Stimulated activated CD4-positive, alpha-beta T cell treated with anti-CD3 and anti-CD28 coated beads, Interleukin-15, amount 100 ng/mL, for 1 hour (primary cell): ENCODE measurements around the gene SIRT6.
"Not testable (repeated sequence)": the region's sequence is repeated elsewhere in the genome, so short reads cannot be mapped to it uniquely, and the experiment has no call there.

Experiments
- DNase-seq, 2 donors: peaks; one replicate each; pipeline ENCODE4 v3.0.0-alpha.2; 2020; ENCODE audit warnings: low read depth in 1 of 2, low spot score in 1 of 2

SIRT6 gene

GRCh38 chr19:4175669-4175931 is 6.8 kb downstream of the SIRT6 start:
- no peak for DNase-seq

- no peak for DNase-seq
These were observed 7.3 kb downstream of the SIRT6 start for GRCh38 chr19:4174895-4175668.

GRCh38 chr19:4174213-4174894 is 8.0 kb downstream of the SIRT6 start:
- DNase-seq = no peak

DNA sequence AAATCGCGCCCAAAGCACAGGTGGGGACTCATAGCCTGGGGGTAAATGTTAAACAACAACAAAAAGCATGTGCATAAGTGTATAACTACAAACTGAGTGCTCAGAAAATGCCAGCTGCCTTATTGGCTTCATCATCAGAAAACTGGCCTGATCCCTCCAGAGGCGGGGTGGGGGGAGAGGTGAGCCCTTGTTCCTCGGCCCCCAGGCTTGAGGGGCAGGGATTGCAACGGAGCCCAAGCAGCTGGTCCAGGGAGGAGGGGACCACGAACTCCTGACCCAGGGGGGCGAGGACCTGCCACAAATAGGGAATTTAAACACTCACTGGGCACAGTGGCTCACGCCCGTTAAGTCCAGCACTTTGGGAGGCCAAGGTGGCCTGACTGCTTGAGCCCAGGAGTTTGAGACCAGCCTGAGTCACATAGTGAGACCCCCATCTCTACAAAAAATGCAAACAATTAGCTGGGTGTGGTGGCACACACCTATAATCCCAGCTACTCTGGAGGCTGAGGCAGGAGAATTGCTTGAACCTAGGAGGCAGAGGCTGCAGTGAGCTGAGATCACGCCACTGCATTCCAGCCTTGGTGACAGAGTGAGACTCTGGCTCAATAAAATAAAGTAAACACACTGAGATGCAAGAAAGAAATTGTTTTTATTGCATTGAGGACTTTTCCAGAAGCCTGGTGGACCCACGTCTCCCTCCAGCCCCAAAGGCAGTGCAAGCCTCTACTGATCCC is 8.7 kb downstream of the SIRT6 start:
- DNase-seq = no peak

GRCh38 chr19:4172861-4173473 is 9.4 kb downstream of the SIRT6 start:
- DNase-seq = peak; percentile 33 to 63

- DNase-seq = no peak
These were observed 10.7 kb downstream of the SIRT6 start for GRCh38 chr19:4171676-4172075.

DNA sequence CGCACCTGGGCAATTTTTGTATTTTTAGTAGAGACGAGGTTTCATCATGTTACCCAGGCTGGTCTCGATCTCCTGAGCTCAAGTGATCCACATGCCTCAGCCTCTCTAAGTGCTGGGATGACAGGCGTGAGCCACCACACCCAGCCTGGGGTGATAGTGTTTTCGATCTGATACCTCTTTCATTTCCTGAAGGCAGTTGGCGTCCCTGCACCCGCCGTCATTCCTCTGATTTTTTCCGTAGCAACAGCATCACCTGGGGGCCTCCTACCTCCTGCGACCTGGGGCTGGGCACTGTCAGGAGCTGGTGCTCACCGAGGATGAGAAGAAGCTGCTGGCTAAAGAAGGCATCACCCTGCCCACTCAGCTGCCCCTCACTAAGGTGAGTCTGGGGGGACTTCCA is 18.1 kb downstream of the SIRT6 start:
- DNase-seq = no peak

DNA sequence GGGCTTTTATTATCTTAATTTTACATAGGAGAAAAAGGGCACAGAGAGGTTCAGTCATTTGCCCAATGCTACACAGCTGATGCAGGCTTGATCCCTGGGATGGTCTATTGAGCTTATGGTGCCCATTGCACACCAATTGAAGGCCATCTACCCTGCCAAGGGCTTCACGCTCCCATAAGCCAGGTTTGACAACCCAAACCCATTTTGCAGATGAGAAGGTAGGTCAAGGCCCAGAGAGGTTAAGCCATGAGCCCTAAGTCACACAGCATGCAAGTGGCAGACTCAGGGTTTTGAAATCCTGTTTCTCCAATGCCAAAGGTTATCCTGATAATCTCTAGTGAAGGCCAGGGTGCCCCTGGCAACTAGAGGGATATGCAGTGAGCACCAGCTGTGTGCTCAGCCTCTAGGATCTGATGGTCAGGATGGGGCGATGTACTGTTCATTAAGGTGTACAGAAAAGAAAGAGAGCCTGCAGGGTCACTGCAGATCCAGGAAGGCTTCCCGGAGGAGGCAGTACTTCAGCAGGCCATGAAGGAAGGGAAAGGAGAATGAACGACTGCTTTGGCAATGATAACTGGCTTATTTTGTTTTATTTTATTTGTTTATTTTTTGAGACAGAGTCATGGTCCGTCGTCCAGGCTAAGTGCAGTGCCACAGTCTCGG is 20.8 kb downstream of the SIRT6 start:
- DNase-seq = no peak

DNA sequence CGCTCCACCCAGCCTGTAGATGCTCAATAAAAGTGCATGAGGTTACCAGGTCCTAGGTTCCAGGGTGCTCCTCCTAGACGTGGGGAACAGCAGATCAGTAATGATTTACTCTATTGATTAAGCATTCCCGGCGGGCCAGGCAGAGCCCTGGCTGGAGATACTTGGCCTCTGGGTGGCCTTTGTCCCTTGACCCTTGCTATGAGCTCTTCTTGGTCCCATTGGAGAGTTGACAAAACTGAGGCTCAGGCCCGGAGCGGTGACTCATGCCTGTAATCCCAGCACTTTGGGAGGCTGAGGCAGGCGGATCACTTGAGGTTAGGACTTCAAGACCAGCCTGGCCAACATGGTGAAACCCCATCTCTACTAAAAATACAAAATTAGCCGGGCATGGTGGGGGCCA is 24.4 kb downstream of the SIRT6 start:
- not testable (repeated sequence) for DNase-seq

- no peak for DNase-seq
These were observed 25.2 kb downstream of the SIRT6 start for GRCh38 chr19:4157164-4157563.

DNA sequence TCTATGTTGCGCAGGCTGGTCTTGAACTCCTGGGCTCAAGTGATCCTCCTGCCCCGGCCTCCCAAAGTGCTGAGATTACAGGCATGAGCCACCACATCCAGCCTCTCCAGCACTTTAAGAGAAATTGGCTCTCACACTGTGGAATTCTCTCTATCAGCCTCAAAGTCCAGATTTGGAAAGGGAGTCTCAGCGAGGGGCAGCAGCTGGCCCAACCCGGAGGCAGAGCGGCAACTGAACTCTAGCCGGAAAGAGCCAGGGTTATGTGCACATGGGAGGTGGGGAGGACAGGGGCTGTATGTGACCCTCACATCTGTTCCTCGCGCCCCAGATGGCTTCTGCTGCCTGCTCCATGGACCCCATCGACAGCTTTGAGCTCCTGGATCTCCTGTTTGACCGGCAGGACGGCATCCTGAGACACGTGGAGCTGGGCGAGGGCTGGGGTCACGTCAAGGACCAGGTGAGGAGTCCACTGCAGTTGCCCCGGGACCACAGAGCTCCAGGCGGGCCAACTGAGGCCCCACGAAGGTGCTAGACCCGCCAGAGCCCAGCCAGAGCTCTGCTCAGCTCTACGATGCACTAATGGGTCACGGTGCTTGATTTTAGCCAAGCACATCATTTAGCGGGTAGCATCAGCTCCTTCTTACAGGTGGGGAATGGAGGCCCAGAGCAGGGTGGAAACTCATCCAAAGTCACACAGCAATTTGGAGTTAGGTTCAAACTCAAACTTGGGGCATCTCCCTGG is 27.6 kb downstream of the SIRT6 start:
- DNase-seq = no peak

GRCh38 chr19:4152241-4152998 is 29.9 kb downstream of the SIRT6 start:
- no peak for DNase-seq

DNA sequence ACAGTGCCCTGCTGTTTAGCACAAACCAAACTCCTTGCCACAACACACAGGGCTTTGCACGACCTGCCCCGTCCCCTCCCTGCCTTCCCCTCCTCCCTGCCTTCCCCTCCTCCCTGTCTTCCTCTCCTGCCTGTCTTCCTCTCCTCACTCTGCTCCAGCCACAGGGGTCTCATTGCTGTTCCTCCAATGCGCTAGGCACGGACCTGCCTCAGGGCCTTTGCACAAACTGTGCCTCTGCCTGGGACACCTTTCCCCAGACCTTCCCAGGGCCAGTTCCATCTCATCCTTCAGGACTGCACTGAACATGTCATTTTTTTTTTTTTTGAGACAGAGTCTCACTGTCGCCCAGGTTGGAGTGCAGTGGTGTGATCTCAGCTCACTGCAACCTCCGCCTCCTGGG is 30.7 kb downstream of the SIRT6 start:
- DNase-seq = no peak

DNA sequence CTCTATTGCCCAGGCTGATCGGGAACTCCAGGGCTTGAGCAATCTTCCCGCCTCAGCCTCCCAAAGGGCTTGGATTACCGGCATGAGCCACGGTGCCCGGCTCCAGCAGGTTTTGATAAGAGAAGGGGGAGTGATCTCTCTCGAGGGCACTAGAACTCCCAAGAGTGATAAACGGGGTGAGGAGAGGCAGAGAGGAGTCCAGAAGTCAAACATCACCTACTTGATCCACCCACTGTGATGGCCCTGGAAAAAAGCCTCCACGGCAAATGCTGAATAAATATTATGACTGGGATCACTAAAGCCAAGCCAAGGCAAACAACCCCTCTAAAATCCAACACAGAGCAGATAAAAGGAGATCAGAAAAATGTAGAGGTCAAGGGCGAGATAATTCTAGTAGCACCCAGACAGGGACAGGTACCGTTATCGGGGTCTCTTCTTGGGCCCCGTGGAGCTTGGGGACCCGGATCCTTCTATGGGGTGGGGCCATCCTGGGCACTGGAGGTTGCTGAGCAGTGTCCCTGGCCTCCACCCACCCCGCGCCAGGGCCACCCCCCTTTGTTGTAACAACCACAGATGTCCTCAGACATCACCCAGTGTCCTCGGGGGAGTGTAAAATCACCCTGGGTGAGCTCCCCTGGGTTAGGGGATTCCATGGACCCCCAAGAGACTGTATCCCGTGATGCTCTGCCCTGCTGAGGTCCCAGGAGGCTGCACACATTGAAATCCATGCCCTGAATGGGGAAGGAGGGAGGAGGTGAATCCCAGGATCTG is 32.7 kb downstream of the SIRT6 start:
- no peak for DNase-seq

DNA sequence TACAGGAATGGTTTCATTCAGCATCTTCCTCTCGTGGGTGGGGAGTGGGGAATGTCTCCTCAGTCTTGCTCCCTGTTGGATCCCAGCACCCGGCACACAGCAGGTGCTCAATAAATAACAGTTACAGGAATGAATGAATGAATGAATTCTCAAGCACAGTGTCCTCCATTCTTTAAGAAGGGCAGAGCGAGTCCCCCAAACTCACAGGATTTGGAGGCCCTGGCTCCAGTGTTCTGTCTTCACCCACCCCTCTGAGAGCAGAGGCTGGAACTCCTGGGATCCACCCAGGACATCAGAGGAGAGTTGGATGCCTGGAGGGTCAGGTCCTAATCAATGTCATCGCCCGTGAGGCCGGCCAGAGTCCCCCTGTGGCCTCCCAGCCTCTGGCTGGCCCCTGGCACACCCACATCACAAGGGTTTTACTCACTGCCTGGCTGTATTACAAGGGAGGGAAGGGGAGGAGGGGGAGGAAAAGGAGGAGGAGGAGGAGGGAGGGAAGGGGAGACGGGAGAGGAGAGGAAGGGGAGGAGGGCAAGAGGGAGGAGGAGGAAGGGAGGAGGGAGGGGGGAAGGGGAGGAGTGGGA is 37.6 kb downstream of the SIRT6 start:
- DNase-seq = no peak

DNA sequence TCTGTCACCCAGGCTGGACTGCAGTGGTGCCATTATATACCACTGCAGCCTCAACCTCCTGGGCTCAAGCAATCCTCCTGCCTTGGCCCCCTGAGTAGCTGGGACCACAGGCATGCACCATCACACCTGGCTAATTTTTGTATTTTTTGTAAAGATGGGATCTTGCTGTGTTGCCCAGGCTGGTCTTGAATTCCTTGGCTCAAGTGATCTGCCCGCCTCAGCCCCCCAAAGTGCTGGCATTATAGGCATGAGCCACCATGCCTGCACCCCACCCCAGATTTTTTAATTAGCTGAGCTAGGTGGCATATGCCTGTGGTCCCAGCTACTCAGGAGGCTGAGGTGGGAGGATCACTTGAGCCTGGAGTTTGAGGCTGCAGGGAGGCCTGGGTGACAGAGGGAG is 39.4 kb downstream of the SIRT6 start:
- DNase-seq = not testable (repeated sequence)

DNA sequence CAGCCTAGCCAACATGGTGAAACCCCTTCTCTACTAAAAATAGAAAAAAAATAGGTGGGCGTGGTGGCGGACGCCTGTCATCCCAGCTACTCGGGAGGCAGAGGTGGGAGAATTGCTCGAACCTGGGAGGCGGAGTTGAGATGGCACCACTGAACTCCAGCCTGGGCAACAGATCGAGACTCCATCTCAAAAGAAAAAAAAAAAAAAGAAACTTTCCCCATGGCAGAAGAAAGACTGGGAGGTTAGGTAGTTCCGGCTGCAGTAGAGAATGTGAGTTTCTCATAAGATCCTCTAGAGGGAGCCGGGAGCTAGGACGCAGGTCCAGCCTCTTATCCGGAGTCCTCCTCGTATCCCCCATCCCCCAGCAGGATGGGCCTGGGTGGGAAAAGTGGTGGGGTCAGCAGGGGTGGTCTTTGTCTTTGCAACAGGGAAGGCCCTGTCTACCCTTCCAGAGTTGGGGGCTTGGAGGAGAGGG is 42.1 kb downstream of the SIRT6 start:
- no peak for DNase-seq

- DNase-seq = peak; percentile 72 to 85
These were observed 42.6 kb downstream of the SIRT6 start for GRCh38 chr19:4139614-4140236.
